ENCODE results near the gene PRB2.
"Not testable (repeated sequence)": the region's sequence is repeated elsewhere in the genome, so short reads cannot be mapped to it uniquely, and the experiment has no call there.

Gene PRB2

DNA sequence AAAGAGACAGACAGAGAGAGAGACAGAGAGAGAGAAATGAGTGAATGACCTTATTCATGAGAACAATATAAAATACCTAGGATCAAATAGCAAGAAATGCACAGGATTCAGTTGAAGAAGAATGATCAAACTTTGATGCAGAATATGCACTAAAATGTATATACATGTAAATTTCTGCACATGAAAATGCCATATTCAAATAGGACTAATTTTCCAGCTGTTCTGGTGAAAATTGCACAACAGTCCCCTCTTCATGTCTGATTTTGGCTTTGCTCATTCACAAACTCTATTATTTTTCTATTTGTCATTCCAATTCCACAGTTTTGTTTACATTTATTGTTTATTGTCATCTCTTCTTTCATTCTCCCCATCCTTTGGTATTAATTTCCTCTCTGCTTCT, 34.2 kb downstream of the PRB2 start:
- DNase-seq (ENCODE audit: low read depth) = no peak
- no peak overlapping the region for H3K4me3 ChIP-seq (ENCODE audit: low read depth, low read length)
- TF ChIP-seq, protein P1, sequence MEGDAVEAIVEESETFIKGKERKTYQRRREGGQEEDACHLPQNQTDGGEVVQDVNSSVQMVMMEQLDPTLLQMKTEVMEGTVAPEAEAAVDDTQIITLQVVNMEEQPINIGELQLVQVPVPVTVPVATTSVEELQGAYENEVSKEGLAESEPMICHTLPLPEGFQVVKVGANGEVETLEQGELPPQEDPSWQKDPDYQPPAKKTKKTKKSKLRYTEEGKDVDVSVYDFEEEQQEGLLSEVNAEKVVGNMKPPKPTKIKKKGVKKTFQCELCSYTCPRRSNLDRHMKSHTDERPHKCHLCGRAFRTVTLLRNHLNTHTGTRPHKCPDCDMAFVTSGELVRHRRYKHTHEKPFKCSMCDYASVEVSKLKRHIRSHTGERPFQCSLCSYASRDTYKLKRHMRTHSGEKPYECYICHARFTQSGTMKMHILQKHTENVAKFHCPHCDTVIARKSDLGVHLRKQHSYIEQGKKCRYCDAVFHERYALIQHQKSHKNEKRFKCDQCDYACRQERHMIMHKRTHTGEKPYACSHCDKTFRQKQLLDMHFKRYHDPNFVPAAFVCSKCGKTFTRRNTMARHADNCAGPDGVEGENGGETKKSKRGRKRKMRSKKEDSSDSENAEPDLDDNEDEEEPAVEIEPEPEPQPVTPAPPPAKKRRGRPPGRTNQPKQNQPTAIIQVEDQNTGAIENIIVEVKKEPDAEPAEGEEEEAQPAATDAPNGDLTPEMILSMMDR (conservative IDR thresholded peaks at IDR 0.05; ENCODE audit: low read depth, low read length) = no peak

DNA sequence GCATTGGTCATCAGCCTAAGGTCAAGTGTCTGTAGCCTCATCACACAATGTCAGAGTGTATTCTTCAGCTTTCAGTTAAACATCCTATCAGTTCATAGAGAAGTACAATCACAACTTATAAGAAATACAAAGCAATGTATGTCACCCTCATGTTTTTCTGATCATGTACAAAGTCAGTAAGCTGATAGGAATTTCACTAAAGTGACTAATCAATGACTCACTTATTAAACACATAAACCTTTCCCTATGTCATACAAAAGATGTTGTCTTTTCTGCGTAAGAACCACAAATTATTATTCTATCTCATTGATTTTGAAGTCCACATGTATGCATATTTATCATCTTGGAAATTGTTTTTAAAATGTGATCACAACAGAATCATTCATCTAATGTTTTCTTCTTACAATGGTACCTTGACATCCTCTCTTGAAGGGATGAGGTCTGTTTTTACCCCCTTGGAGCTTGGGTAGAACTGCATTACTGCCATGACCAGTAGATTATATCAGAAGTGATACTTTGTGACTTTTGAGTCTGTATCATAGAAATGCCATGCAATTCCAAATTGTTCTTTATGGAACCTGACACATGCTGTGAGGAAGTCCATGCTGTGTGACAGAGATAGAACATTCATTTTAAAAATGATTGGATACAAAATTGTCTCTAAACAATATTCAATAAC, 35.0 kb downstream of the PRB2 start:
- peak; percentile 28 for DNase-seq (ENCODE audit: low read depth)
- H3K4me3 ChIP-seq (ENCODE audit: low read depth, low read length) = not testable (repeated sequence)

DNA sequence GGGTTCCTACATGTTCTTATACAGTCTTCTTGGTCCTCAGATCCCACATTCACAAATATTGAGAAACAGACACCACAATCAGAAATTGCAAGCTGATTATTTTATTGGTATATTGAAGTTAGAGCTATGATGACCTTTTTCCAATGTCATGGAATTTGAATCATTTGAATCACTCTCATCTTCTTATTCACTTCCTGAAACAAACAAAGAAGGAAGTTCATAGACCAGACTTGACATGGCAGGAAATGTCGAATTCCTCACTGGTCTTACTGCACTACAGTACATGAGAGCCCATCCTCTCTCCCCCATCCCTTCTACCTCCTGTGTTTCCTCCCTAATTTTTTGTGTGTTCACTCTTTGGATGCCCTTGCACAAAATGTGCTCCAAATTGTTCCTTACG, 43.6 kb downstream of the PRB2 start:
- DNase-seq (ENCODE audit: low read depth) = not testable (repeated sequence)

DNA sequence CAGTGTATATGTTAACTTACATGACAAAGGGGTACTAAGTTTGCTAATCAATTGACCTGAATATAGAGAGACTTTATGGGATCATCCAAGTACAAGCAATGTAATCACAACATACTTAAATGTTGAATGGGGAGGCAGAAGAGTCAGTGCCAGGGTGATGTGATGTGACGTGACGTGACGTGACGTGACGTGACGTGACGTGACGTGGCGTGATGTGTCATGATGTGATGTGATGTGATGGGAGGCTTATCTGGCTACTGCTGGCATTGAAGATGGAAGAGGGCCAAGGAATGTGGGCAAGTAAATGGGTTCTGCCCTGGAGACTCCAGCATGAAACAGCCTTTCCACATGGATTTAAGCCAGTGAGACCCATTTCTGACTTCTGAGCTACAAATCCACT, 46.9 kb downstream of the PRB2 start:
- no peak overlapping the region for H3K4me3 ChIP-seq (ENCODE audit: low read depth, low read length)
- TF ChIP-seq, protein P1 (conservative IDR thresholded peaks at IDR 0.05; ENCODE audit: low read depth, low read length) = no peak
- no peak for DNase-seq (ENCODE audit: low read depth)

More for the DNA sequence above, 43.6 kb downstream of the PRB2 start:
- not testable (repeated sequence) for H3K4me3 ChIP-seq (ENCODE audit: low read depth, low read length)

DNA sequence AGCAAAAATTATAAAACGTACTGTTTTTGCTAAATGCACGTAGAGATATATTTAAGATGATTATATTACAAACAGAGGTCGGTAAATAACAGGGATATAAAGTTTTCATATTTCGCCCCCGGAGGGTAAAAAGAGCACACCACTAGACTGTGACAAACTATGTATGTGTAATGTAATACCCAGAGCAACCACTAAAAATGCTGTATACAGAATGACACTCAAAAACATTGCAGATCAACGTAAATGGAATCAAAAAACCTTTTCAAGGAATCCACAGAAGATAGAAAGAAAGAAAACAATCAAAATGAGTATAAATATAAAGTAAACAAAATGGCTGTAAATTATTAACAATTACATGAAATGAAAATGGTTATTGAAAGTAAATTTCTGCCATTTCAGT, 47.6 kb downstream of the PRB2 start:
- TF ChIP-seq, protein P1 (conservative IDR thresholded peaks at IDR 0.05; ENCODE audit: low read depth, low read length) = no peak
- DNase-seq (ENCODE audit: low read depth) = peak; percentile 13
- H3K4me3 ChIP-seq (ENCODE audit: low read depth, low read length) = no peak overlapping the region

DNA sequence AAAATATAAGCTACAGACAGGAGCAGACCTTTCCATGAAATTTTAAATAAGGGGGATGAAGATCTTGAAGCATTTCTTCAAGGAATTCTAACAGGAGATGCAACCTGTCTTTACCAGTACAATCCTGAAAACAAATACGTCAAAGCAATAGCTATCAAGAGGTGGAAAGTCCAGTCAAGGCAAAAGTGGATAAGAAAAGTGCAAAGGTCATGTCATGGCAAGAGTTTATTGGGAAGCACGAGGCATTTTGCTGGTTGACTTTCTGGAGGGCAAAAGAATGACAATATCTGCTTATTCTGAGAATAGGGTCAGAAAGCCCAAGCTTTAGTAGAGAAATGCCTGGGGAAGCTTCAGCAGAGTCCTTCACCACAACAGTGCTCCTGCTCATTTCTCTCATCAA, 50.9 kb downstream of the PRB2 start:
- TF ChIP-seq, protein P1 (conservative IDR thresholded peaks at IDR 0.05; ENCODE audit: low read depth, low read length) = no peak
- no peak for DNase-seq (ENCODE audit: low read depth)
- H3K4me3 ChIP-seq (ENCODE audit: low read depth, low read length) = no peak overlapping the region
